ENCODE results near the gene KRTAP4-16.
A peak's percentile ranks its signal among the peaks of the same experiment; 100 is the strongest.
"Not testable (repeated sequence)": the region's sequence is repeated elsewhere in the genome, so short reads cannot be mapped to it uniquely, and the experiment has no call there.

KRTAP4-16 gene

GRCh38 chr17:41127371-41127770 lies 25.4 kb upstream of the KRTAP4-16 start:
- Mint-ChIP-seq H3K4me3 (no peak overlapping the region), H3K9me3 (peaks cover 6% of the 10 kb centered on the region)

DNA sequence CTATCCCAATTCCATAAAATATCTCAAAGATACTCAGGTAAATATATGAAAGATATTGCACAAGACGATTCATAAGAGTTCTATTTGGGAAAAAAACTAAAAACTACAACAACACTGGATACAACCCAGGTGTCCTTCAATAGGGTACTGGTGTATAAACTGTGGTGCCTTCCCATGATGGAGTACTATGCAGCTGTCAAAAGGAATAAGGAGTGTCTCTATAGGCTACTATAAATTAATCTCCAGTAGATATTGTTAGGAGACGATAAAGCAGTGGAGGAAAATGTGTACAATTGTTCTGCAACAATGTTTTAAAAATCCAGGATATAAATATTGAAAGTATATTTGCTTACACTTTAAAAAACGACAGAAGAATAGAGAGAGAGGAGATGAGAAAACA lies 24.4 kb upstream of the KRTAP4-16 start:
- peaks cover 6% of the 10 kb centered on the region for H3K9me3 Mint-ChIP-seq
- peaks cover 5% of the 10 kb centered on the region for H3K27me3 Mint-ChIP-seq
- no peak overlapping the region for H3K4me3 Mint-ChIP-seq
- no peaks in the 10 kb centered on the region for H3K36me3 Mint-ChIP-seq
- DNase-seq (ENCODE audit: low spot score in 2 of 2) (no peak), ATAC-seq (ENCODE audit: low read depth) (no peak)
- H3K4me1 Mint-ChIP-seq, result peaks cover 11% of the 10 kb centered on the region
- no peak overlapping the region for H3K27ac Mint-ChIP-seq

More at GRCh38 chr17:41127371-41127770, 25.4 kb upstream of the KRTAP4-16 start:
- Mint-ChIP-seq H3K27me3 (peaks cover 6% of the 10 kb centered on the region), H3K36me3 (no peaks in the 10 kb centered on the region), H3K4me1 (peaks cover 15% of the 10 kb centered on the region), H3K27ac (no peak overlapping the region)
- ATAC-seq (ENCODE audit: low read depth) (no peak), DNase-seq (ENCODE audit: low spot score in 2 of 2) (no peak)

- Mint-ChIP-seq H3K27ac (no peak overlapping the region), H3K9me3 (peaks cover 6% of the 10 kb centered on the region), H3K4me3 (no peak overlapping the region), H3K4me1 (peaks cover 14% of the 10 kb centered on the region), H3K27me3 (peaks cover 5% of the 10 kb centered on the region), H3K36me3 (no peaks in the 10 kb centered on the region)
- no peak for ATAC-seq (ENCODE audit: low read depth)
- no peak for DNase-seq (ENCODE audit: low spot score in 2 of 2)
These were observed 23.1 kb upstream of the KRTAP4-16 start for GRCh38 chr17:41125064-41125463.

DNA sequence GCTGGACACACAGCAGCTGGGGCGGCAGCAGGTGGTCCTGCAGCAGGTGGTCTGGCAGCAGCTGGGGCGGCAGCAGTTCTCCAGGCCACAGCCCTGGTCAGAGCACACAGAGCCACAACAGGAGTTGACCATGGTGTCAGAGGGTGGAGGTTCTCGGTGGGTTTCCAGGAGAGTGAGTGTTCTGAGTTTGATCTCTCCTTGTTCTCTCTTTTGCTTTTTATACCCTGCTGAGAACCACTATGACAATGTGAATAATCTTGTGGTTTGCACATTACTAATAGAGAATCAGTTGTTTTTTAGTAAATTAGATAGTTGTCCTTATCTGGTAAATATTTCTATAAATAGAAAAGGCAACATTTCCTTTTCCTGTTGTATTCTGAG lies 22.0 kb upstream of the KRTAP4-16 start, which contains the start of gene KRTAP4-12:
Gene KRTAP4-12, minus strand, starts transcription at position 192 of the 381 bp plus-strand sequence. Its CDS starts 60 bp downstream, at position 132.
- DNase-seq (ENCODE audit: low spot score in 2 of 2); ATAC-seq (ENCODE audit: low read depth); H3K9me3 Mint-ChIP-seq; H3K27me3 Mint-ChIP-seq; H3K36me3 Mint-ChIP-seq; H3K27ac Mint-ChIP-seq: not testable (repeated sequence)
- Mint-ChIP-seq H3K4me1 (peaks cover 17% of the 10 kb centered on the region), H3K4me3 (peak within 1 kb of the TSS; percentile 53)

- not testable (repeated sequence) for H3K27ac Mint-ChIP-seq; ATAC-seq (ENCODE audit: low read depth)
- peaks cover 17% of the 10 kb centered on the region for H3K4me1 Mint-ChIP-seq
These were observed 21.4 kb upstream of the KRTAP4-16 start for GRCh38 chr17:41123292-41123990.

DNA sequence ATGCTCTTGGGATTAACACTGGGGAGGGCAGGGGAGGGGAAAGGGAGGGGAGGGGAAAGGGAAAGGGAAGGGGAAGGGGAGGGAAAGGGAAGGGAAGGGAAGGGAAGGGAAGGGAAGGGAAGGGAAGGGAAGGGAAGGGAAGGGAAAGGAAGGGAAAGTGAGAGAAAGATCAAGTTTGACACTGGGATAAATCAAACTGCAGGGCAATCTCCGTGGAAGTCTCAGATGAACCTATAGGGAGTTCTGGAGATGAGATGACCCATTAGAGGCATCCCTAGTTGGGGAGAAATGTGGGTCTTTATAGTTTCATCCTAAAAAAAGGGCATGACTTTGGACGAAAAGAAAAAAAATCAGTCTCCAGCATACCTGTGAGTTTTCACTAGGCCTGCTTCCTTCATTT lies 19.7 kb upstream of the KRTAP4-16 start:
- peaks cover 22% of the 10 kb centered on the region for H3K4me1 Mint-ChIP-seq
- H3K27ac Mint-ChIP-seq, result no peak overlapping the region
- no peak overlapping the region for H3K4me3 Mint-ChIP-seq
- H3K27me3 Mint-ChIP-seq, result peaks cover 12% of the 10 kb centered on the region
- DNase-seq (ENCODE audit: low spot score in 2 of 2), result no peak
- H3K36me3 Mint-ChIP-seq, result peaks cover 2% of the 10 kb centered on the region
- H3K9me3 Mint-ChIP-seq, result peaks cover 7% of the 10 kb centered on the region
- ATAC-seq (ENCODE audit: low read depth), result no peak

More at GRCh38 chr17:41123292-41123990, 21.4 kb upstream of the KRTAP4-16 start:
- peak overlapping the region; percentile 53 for H3K4me3 Mint-ChIP-seq
- DNase-seq (ENCODE audit: low spot score in 2 of 2); H3K9me3 Mint-ChIP-seq; H3K27me3 Mint-ChIP-seq; H3K36me3 Mint-ChIP-seq: not testable (repeated sequence)

GRCh38 chr17:41119696-41120690 lies 18.0 kb upstream of the KRTAP4-16 start:
- Mint-ChIP-seq H3K27ac (peak overlapping the region; percentile 87), H3K4me1 (peaks cover 29% of the 10 kb centered on the region), H3K4me3 (peak overlapping the region; percentile 69), H3K27me3 (peaks cover 12% of the 10 kb centered on the region)
- H3K36me3 Mint-ChIP-seq, H3K9me3 Mint-ChIP-seq: not testable (repeated sequence)
- ATAC-seq (ENCODE audit: low read depth) (peak; percentile 79), DNase-seq (ENCODE audit: low spot score in 2 of 2) (peak in 1 of 2 donors; percentile 16)

DNA sequence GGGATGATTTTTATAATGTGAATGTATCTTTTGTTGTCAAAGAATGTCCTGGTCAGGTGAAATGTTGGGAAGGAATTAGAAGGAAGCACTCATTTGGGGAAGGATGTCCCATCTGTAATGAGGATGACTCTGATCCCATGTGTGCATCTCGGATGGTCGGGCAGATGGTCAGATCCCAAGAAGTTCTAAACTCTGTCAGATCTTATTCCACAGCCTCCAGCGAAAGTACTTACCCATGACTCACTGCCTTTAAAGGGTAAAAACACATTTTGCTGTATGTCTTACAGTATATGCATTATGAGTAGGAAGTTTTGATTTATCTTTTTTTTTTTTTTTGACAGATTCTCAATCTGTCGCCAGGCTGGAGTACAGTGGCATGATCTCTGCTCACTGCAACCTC lies 16.7 kb upstream of the KRTAP4-16 start:
- Mint-ChIP-seq H3K27me3 (peaks cover 12% of the 10 kb centered on the region), H3K36me3 (peaks cover 2% of the 10 kb centered on the region), H3K4me1 (peaks cover 29% of the 10 kb centered on the region), H3K4me3 (no peak overlapping the region), H3K27ac (no peak overlapping the region), H3K9me3 (peaks cover 5% of the 10 kb centered on the region)
- ATAC-seq (ENCODE audit: low read depth) (no peak), DNase-seq (ENCODE audit: low spot score in 2 of 2) (no peak)

DNA sequence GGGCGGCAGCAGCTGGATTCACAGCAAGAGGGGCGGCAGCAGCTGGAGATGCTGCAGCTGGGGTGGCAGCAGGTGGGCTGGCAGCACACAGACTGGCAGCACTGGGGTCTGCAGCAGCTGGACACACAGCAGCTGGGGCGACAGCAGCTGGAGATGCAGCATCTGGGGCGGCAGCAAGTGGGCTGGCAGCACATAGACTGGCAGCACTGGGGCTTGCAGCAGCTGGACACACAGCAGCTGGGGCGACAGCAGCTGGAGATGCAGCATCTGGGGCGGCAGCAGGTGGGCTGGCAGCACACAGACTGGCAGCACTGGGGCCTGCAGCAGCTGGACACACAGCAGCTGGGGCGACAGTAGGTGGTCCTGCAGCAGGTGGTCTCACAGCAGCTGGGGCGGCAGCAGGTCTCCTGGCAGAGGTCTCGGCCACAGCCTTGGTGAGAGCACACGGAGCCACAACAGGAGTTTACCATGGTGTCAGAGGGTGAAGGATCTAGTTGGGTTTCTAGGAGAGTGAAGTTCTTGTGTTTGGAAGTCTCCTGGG lies 15.9 kb upstream of the KRTAP4-16 start, which contains the start of gene KRTAP4-11:
Gene KRTAP4-11, minus strand, starts transcription at position 528 of the 541 bp plus-strand sequence. Its CDS starts 58 bp downstream, at position 470.
- not testable (repeated sequence) for H3K9me3 Mint-ChIP-seq; H3K36me3 Mint-ChIP-seq; DNase-seq (ENCODE audit: low spot score in 2 of 2); H3K4me3 Mint-ChIP-seq; H3K27me3 Mint-ChIP-seq; ATAC-seq (ENCODE audit: low read depth)
- peak within 1 kb of the TSS; percentile 29 for H3K27ac Mint-ChIP-seq
- H3K4me1 Mint-ChIP-seq, result peaks cover 24% of the 10 kb centered on the region

- Mint-ChIP-seq H3K4me1 (peaks cover 24% of the 10 kb centered on the region), H3K27ac (no peak overlapping the region), H3K36me3 (peaks cover 3% of the 10 kb centered on the region), H3K4me3 (no peak overlapping the region), H3K27me3 (peaks cover 7% of the 10 kb centered on the region), H3K9me3 (peaks cover 4% of the 10 kb centered on the region)
- peak in 1 of 2 donors; percentile 15 for DNase-seq (ENCODE audit: low spot score in 2 of 2)
- peak; percentile 77 for ATAC-seq (ENCODE audit: low read depth)
These were observed 14.3 kb upstream of the KRTAP4-16 start for GRCh38 chr17:41116297-41116696.

DNA sequence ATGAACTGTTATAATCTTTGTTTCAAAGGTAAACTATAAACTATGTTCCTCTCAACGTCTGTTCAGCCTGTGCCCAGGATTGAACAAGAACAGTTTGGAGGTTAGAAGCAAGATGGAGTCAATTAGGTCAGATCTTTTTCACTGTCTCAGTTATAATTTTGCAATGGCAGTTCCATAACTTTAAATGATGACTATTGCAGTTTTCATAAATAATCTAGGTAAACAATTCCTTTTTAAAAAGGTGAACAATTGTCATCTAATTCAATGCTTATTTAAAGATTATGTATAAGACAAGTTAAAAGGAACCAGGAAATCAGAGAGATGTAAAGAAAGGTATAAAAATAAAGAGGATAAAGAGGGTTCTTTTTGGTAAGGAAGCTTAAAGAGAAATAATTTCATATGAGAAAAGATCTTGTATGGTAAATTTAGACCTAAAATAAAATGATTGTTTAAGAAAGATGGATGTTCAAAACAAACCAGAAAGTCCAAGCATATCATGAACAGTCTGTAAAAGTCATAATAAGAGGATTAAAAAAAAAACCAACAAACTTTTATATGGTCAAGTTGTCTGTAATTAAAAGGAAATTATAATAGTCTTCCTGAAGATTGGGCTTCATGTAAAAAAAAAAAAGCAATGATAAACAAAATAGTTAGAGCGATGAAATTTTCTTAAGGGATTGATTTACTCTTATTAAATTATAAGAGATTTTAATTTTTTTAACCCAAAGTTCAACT lies 9.3 kb upstream of the KRTAP4-16 start:
- no peak for DNase-seq (ENCODE audit: low spot score in 2 of 2)
- Mint-ChIP-seq H3K27ac (no peak overlapping the region), H3K4me3 (no peak overlapping the region), H3K4me1 (peaks cover 11% of the 10 kb centered on the region), H3K27me3 (no peaks in the 10 kb centered on the region), H3K9me3 (peaks cover 3% of the 10 kb centered on the region), H3K36me3 (peaks cover 2% of the 10 kb centered on the region)
- no peak for ATAC-seq (ENCODE audit: low read depth)

- H3K4me1 Mint-ChIP-seq; DNase-seq (ENCODE audit: low spot score in 2 of 2); H3K9me3 Mint-ChIP-seq; H3K27me3 Mint-ChIP-seq; H3K36me3 Mint-ChIP-seq: not testable (repeated sequence)
- Mint-ChIP-seq H3K27ac (peak overlapping the region; percentile 4), H3K4me3 (peak overlapping the region; percentile 50)
- peak; percentile 64 for ATAC-seq (ENCODE audit: low read depth)
These were observed 6.8 kb upstream of the KRTAP4-16 start for GRCh38 chr17:41108728-41109386.

GRCh38 chr17:41107941-41108450 lies 6.0 kb upstream of the KRTAP4-16 start:
- Mint-ChIP-seq H3K4me3 (peak overlapping the region; percentile 3), H3K27me3 (peaks cover 5% of the 10 kb centered on the region), H3K9me3 (peaks cover 3% of the 10 kb centered on the region), H3K27ac (no peak overlapping the region), H3K36me3 (peaks cover 2% of the 10 kb centered on the region), H3K4me1 (peaks cover 8% of the 10 kb centered on the region)
- DNase-seq (ENCODE audit: low spot score in 2 of 2) (no peak), ATAC-seq (ENCODE audit: low read depth) (no peak)
